Measurements from ENCODE around the gene GABARAP.

GABARAP gene

GRCh38 chr17:7204828-7205461, 37.3 kb downstream of the GABARAP start:
- peak; percentile 92 for DNase-seq

DNA sequence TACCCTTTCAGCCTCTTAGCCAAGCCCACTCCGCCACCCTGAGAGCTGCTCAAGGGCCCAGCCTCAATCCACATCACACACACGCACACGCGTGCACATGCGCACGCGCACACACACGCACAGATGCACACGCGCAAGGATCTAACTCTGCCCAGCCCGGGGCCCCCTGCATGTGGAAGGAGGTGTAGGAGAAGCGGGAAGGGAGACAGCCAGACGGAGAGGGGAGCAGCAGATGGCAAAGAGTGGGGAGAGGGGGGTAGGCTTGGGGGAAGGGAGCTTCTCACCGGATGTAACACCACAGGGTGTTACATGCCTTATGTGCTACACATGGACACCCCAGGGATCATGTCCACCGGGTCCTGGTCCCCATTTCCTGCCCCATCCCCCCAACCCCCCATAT, 37.9 kb downstream of the GABARAP start:
- no peak for DNase-seq

DNA sequence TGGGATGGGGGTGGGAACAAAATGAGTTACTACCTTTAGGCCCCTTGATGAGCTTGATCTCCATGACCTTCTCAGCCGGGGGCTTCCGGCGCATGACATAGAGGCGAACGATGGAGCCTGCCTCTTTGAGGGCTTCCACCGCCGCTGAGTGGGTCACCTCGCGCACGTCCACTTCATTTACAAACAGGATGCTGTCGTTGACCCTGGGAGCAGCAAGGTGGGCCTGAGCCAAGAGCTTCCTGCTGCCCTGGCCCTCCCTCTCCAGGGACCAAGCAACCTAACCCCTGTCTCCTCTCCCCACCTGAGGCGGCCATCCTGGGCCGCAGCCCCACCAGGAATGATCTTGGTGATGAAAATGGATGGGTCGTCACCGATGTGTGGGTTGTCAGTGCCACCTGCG, 38.9 kb downstream of the GABARAP start:
- DNase-seq = no peak

DNA sequence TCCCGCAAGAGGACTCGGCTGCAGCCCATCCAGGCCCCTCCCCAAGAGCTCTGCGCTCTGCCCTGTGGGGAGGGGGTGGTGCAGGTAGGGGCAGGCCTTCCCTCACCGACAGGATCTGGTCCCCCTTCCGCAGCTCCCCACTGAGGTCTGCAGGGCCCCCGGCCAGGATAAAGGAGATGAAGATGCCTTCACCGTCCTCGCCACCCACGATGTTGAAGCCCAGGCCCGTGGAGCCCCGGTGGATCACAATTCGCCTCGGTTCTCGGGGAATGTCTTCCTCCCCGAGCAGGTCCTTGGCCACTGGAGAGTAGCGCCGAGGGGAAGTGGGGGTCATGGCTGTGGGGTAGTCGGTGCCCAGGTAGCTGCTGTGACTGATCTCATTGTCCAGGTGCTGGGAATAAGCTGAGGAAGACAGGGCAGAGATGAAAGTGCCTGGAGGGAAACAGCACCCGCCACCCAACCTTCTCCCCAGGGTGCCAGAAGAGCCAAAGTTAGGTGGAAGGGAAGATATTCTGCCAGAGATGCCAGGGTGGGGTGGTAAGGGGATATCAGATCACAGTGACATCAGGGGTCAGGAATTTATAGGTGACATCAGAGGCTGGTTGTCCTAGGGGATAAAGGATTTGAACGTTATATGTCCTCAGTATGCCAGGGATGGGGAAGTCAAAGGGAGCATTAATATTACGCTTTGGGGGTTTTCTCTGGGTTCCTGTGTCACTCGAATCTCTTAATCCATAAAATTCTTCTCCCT, 45.4 kb downstream of the GABARAP start:
- DNase-seq = no peak

- no peak for DNase-seq
These were observed 46.3 kb downstream of the GABARAP start for GRCh38 chr17:7195971-7196370.

DNA sequence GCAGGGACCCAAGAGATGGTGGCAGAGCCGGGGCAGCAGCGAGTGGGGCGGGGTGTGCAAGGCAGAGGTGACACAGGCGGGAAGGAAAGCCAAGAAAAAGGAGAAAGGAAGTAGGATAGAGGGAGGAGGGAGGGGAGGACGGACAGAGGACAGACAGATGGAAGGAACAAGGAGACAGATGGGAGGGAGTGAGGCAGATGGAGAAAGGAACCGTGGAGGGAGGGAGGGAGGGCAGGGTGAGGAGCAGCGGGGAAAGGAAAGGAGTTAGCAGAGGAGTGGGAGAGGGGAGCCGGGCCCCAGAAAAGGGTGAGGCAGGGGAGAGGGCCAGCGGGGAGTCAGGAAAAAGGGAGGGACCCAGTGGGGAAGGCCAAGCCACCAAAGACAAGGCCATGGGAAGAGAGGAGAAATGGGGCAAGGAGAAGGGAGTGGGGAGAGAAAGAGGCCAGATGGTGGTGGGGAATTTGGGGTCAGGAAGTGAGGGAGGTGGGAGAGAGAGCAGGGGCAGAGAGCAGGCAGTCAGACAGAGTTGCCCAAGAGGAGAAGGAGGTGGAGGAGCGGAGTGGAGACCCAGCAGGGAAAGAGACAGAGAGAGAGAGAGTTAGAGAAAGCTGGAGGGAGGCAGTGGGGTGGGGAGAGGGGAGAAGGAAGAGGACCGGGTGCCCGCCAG, 49.8 kb downstream of the GABARAP start:
- no peak for DNase-seq

GRCh38 chr17:7191571-7192270, 50.5 kb downstream of the GABARAP start:
- peak; percentile 42 for DNase-seq

DNA sequence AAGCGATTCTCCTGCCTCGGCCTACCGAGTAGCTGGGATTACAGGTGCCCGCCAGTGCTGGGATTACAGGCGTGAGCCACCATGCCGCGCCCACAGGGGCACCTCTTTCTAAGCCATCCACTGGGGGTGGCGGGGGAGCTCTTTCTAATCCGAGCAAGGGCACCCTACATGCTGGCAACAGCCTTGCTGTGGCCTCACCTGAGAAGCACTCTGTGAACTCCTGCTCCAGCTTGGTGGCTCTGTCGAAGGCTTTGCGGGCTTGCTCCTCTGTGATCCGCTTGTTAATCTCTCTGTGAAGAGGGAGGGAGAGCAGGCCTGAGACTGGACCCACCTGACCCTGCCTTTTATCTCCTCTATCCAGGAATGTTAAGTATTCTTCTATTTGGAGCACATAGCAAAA, 51.2 kb downstream of the GABARAP start:
- DNase-seq = no peak

GRCh38 chr17:7190276-7190917, 51.9 kb downstream of the GABARAP start:
- DNase-seq = no peak

Data from activated CD4-positive, alpha-beta T cell treated with anti-CD3 and anti-CD28 coated beads, Interleukin-10, Interleukin-2, amounts not matched to agents 100 ng/mL and 50 ng/mL, durations not matched to agents 16 hours and 8 hours (primary cell).